Omental fat pad (tissue), 4 donors: ENCODE results near the gene FOXO6. TPM values are rescaled to one million over a fixed set of nuclear protein-coding genes. Genes with fewer than 3 reads are reported as not detected.

Source experiments
- ATAC-seq: fragments of 150-250 bp; one replicate; pipeline ENCODE4 v1.9.1; 2016; ENCODE audit warnings: mild to moderate bottlenecking, moderate library complexity; ENCODE audit not compliant: low FRiP score
- DNase-seq: peaks from one replicate; pipeline ENCODE4 v3.0.0-alpha.2; 2019; ENCODE audit warnings: low spot score
- CTCF ChIP-seq, 3 donors: fragments of 450-650 bp; IDR thresholded peaks; one replicate each; pipeline ENCODE4 v1.5.1; 2016 to 2017; ENCODE audit warnings: antibody characterized with exemption in 3 of 3, mild to moderate bottlenecking in 3 of 3, moderate library complexity in 2 of 3
- total RNA-seq, 4 donors: library from RNA; depleted of rRNA; stranded (reverse); fragments of >200 nt; gene quantifications; one replicate each; pipeline ENCODE4 v1.1.0, GENCODE V29; 2016

FOXO6 gene
- total RNA-seq, 4 donors from 2014 or later, result 0.12 to 0.93 (median 0.31) TPM; not detected in 1

DNA sequence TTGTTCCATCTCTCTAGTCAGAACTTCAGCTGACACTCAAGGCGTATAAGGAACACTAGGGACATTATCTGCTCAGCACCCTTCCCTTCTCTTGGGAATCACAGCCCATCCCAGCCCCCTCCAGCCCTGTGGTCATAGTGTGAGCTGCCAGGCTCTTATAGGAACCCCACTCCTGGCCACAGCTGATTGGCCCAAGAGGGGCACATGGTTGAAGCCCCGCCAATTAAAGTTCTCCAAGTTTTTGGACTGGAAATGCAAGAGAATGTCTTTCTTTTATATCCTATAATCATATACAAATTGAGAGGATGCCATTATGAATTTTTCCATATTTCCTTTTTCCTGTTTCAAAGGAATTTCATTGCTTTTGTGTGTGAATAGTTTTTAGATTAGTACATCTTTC, 40.7 kb downstream of the FOXO6 start:
- no peak for TF ChIP-seq CTCF (IDR thresholded peaks at IDR 0.05)
- ATAC-seq (no peak), DNase-seq (no peak)

- no peak for TF ChIP-seq CTCF (IDR thresholded peaks at IDR 0.05)
- DNase-seq (no peak), ATAC-seq (no peak)
Observed at GRCh38 chr1:41404308-41404761, 43.1 kb downstream of the FOXO6 start.

GRCh38 chr1:41407664-41408252, 46.5 kb downstream of the FOXO6 start:
- no peak for TF ChIP-seq CTCF (IDR thresholded peaks at IDR 0.05)
- ATAC-seq (no peak), DNase-seq (no peak)

DNA sequence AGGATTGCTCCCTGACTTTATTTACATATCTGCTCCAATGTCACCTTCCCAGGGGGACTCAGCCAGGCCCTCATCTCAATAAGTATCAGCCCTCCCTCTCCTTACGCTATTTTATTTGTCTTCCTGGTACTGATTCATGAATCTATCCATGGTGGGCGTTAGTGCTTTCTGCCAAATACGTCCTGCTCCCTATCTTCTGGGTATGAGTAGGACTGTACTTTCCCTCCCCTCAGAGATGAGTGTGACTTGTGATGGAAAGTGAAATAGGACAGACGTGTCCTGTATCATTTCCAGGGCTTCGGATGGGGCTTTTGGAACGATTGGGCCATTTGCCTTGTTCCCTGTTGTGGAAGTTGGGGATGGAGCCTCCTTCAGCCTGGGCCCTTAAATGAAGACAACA, 47.5 kb downstream of the FOXO6 start:
- DNase-seq (no peak), ATAC-seq (no peak)
- no peak for TF ChIP-seq CTCF (IDR thresholded peaks at IDR 0.05)

DNA sequence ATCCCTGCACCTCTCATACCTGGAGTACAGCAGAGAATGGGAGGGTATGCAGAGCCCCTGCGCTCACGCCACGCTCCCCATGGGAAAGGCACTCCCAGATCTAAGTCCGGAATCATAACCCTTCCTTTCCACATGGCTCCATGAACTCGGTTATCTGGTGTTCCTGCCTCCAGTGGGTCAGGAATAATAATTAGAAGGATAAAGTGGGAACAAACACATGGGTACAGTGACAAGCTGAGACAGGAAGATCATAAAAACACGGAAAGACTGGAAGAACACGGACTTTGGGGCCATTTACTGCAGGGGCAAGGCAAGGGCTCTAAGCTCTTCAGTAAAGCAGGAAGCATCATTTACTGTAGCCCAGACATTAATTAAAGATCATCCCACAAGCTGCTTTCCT, 48.6 kb downstream of the FOXO6 start:
- ATAC-seq (no peak), DNase-seq (no peak)
- no peak for TF ChIP-seq CTCF (IDR thresholded peaks at IDR 0.05)

DNA sequence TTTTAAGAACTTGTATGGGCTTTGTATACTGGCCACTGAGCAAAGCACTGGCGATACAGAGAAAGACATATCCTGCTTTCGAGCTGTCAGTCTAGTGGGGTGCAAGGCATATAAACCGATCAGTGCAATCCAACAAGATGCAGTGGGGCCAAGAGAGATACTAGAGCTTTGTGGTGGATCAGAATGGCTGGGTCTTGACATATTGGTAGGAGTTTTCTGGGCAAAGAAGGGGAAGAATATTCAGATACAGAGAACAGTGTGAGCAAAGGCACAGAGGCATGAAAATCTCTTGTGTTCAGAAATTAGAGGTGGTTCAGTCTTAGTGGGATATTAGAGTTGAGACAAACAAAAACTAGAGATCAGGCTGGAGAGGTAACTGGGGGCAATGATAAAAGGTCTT, 49.2 kb downstream of the FOXO6 start:
- DNase-seq (no peak), ATAC-seq (no peak)
- no peak for TF ChIP-seq CTCF (IDR thresholded peaks at IDR 0.05)

DNA sequence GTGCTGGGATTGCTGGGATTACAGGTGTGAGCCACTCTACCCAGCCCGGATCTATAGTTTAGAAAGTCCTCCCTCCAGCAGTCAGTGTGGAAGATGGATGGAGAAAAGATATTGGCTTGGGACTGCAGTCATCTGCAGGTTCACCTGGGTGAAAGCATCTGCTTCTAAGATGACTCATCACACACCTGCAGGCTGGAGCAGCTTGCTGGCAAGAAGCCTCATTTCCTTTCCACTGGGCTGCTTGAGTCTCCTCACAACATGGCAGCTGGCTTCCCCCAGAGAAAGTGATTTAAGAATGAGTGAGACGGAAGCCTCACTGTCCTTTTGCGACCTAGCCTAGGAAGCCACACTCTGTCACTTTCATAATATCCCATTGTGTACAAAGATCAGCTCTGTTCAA, 50.0 kb downstream of the FOXO6 start:
- DNase-seq (no peak), ATAC-seq (no peak)
- no peak for TF ChIP-seq CTCF (IDR thresholded peaks at IDR 0.05)
